ENCODE data around the gene PACC1. TPM values are rescaled to one million over a fixed set of nuclear protein-coding genes. Genes with fewer than 3 reads are reported as not detected.

Gene PACC1
- total and polyA plus RNA-seq, 4 experiments from 2014 or later = 8.8 to 12.3 (median 9.6) TPM

DNA sequence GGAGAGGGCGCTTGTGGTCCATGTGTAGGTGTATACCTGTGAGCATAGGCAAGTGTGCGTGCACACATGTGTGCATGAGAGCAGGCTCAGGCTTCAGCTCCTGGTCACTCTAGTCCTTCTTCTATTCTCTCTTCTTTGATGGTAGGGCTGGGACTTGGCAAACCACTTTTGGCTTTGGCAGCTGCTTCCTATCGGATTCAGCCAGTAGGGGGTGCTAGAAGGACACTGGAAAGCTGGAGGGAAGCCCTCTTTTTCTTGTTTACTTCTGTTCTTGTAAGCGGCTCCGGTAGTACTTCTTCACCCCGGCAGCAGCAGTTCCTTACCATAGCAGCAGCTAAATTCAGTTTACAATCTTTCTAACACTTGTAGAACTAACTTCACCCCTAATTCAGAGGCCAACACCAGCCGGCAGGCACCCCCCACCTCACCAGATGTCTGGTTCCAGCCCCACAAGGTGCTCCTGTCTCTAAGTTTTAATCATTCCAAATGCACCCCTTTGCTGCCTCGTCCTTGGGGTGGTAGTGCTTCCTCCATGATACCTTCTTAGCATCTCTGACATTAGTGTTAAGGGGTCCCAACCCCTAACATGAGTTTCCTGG is 43.2 kb upstream of the PACC1 start:
- ChIA-PET CTCF (ENCODE audit: partially characterized antibody) (interaction anchor here (0.7 to 11.6 kb wide), 30 partner anchors 9 to 781 kb away, joined by 3 to 404 read pairs (median 6); partner anchors contain the start of genes DTL, INTS7, NENF and PACC1), POLR2A (ENCODE audit: partially characterized antibody) (interaction anchor here (1.2 to 1.3 kb wide), 2 partner anchors 422 to 777 kb away, joined by 4 to 6 read pairs; partner anchors contain the start of genes DTL and INTS7)
- peaks cover 0 to 10% (median under 1%) of the 10 kb centered on the region in 4 donors for H3K4me1 Mint-ChIP-seq
- no peaks in the 10 kb centered on the region for H3K27me3 ChIP-seq (ENCODE audit: insufficient read depth, low read length)
- peak overlapping the region in 2 of 7 donors; percentile 12 to 13 for H3K27ac Mint-ChIP-seq
- no peaks in the 10 kb centered on the region for H3K9me3 ChIP-seq (ENCODE audit: control insufficient read depth in 1 of 2, low read length in 2 of 2)
- no peaks in the 10 kb centered on the region for H3K9me3 Mint-ChIP-seq
- intact Hi-C loops (cut with micrococcal nuclease) = loop anchor here (5.0 kb wide), 3 partner anchors 91 to 761 kb away; no protein-coding TSS in a partner anchor
- no peak overlapping the region for H3K27ac ChIP-seq (ENCODE audit: low read depth, low read length)
- peaks cover 3% of the 10 kb centered on the region for H3K4me1 ChIP-seq (ENCODE audit: insufficient read depth, low read length)
- H3K27me3 Mint-ChIP-seq = no peaks in the 10 kb centered on the region
- H3K36me3 ChIP-seq (ENCODE audit: insufficient read depth, low read length) = no peaks in the 10 kb centered on the region
- H3K4me3 ChIP-seq (ENCODE audit: low read length in 2 of 2) = no peak overlapping the region
- H3K36me3 Mint-ChIP-seq = no peaks in the 10 kb centered on the region
- no peak overlapping the region for H3K4me3 Mint-ChIP-seq
- DNase-seq = peak; percentile 38 to 51 (median 38)

DNA sequence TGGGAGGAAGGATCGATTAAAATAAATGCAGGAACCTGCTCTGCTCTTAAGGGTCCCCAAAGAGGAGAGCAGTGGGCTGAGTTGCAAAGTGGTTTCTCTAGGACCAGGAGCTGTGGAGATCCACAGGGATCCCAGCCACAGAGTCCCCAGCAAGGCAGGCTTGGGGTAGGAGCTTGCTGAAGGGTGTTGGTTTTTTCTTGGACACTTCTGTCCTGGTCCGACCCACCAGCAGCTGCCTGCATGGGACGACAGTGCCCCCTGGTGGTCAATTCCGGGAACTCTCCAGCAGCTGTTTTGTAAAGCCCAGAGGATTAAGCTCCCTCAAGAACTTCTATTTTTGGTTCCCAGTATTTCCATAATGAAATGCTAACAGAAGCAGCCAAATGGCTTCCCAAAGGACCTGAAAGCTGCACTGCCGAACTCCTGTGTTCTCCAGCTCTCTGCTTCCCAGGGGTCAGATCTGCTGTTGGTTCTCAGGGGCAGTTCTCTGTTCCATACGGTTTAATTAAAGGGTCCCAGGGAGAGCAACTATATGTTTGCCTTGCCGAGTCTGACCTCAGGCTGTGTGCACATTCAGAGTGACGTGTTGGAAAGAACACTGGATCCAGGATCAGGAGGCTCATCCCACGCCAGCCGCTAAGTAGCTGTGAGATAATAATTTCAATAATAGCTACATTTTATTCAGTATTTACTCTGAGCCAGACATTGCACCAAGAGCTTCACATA is 41.3 kb upstream of the PACC1 start:
- intact Hi-C loops (cut with micrococcal nuclease) = loop anchor here (1.0 to 5.0 kb wide), 9 partner anchors 89 to 776 kb away; partner anchors contain the start of genes DTL and INTS7
- Histone ChIP-seq H3K9me3 (ENCODE audit: control insufficient read depth in 1 of 2, low read length in 2 of 2) (no peaks in the 10 kb centered on the region), H3K27me3 (ENCODE audit: insufficient read depth, low read length) (no peaks in the 10 kb centered on the region), H3K4me1 (ENCODE audit: insufficient read depth, low read length) (peaks cover 3% of the 10 kb centered on the region), H3K27ac (ENCODE audit: low read depth, low read length) (no peak overlapping the region), H3K36me3 (ENCODE audit: insufficient read depth, low read length) (no peaks in the 10 kb centered on the region), H3K4me3 (ENCODE audit: low read length in 2 of 2) (no peak overlapping the region)
- H3K4me3 Mint-ChIP-seq = no peak overlapping the region
- no peak overlapping the region for H3K27ac Mint-ChIP-seq
- no peaks in the 10 kb centered on the region for H3K36me3 Mint-ChIP-seq
- no peaks in the 10 kb centered on the region for H3K9me3 Mint-ChIP-seq
- ChIA-PET CTCF (ENCODE audit: partially characterized antibody) (interaction anchor here (0.6 to 11.6 kb wide), 109 partner anchors 8 to 942 kb away, joined by 3 to 404 read pairs (median 4); partner anchors contain the start of genes DTL, INTS7, NEK2 and NENF), POLR2A (ENCODE audit: partially characterized antibody) (interaction anchor here (1.4 to 2.5 kb wide), 4 partner anchors 23 to 775 kb away, joined by 3 to 10 read pairs (median 6); partner anchors contain the start of gene NENF)
- no peaks in the 10 kb centered on the region for H3K27me3 Mint-ChIP-seq
- peaks cover 0 to 10% (median under 1%) of the 10 kb centered on the region in 4 donors for H3K4me1 Mint-ChIP-seq
- DNase-seq = peak; percentile 65 to 73 (median 69)

DNA sequence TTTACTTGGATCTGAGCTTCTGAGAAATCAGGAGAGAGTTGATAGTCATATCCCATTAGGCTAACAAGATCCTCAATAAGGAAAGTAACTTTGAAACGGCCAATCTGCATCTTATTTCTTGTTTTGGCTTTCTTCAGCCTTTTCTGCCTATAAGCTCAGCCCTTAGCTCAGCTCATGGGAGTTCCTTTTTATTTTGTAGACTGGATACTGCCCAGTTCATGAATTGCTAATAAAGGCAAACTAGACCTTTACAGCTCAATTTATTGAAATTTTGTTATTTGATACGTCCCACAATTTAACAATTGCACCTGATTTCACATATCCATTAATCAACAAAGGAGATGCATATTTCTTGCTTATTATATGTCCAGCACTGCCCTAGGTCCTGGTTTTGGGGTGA is 40.7 kb upstream of the PACC1 start:
- H3K9me3 Mint-ChIP-seq = no peaks in the 10 kb centered on the region
- H3K4me1 Mint-ChIP-seq = peaks cover 0 to 10% (median under 1%) of the 10 kb centered on the region in 4 donors
- H3K4me3 ChIP-seq (ENCODE audit: low read length in 2 of 2) = no peak overlapping the region
- H3K36me3 ChIP-seq (ENCODE audit: insufficient read depth, low read length) = no peaks in the 10 kb centered on the region
- ChIA-PET POLR2A (ENCODE audit: partially characterized antibody) (interaction anchor here (1.4 to 2.5 kb wide), 4 partner anchors 23 to 774 kb away, joined by 3 to 10 read pairs (median 6); partner anchors contain the start of gene NENF), CTCF (ENCODE audit: partially characterized antibody) (interaction anchor here (0.6 to 11.6 kb wide), 87 partner anchors 8 to 941 kb away, joined by 3 to 404 read pairs (median 5); partner anchors contain the start of genes DTL, INTS7, NEK2 and NENF)
- H3K4me1 ChIP-seq (ENCODE audit: insufficient read depth, low read length) = peaks cover 3% of the 10 kb centered on the region
- no peaks in the 10 kb centered on the region for H3K36me3 Mint-ChIP-seq
- intact Hi-C loops (cut with micrococcal nuclease) = loop anchor here (5.0 kb wide), 3 partner anchors 88 to 758 kb away; no protein-coding TSS in a partner anchor
- H3K9me3 ChIP-seq (ENCODE audit: control insufficient read depth in 1 of 2, low read length in 2 of 2) = no peaks in the 10 kb centered on the region
- DNase-seq = no peak
- no peak overlapping the region for H3K4me3 Mint-ChIP-seq
- H3K27me3 ChIP-seq (ENCODE audit: insufficient read depth, low read length) = no peaks in the 10 kb centered on the region
- H3K27ac ChIP-seq (ENCODE audit: low read depth, low read length) = no peak overlapping the region
- H3K27ac Mint-ChIP-seq = no peak overlapping the region
- H3K27me3 Mint-ChIP-seq = no peaks in the 10 kb centered on the region

DNA sequence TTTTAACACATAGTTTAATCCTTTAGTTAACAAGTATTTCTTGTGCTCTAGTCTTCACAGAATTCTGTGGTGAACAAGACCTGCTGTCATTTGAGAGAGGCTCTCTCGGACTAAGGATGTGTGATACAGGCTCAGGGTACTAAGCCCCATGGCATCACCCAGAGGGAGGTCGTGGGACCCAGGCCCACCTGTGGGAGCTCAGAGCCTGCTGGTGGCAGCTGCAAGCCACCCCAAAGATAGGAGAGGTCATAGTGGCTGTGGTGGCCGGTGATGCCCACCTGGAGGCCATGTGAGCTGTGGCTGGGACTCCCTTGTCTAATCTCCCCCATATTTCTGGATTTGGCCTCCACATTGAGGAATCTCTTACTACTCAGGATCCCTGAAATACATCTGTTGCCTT is 40.1 kb upstream of the PACC1 start:
- no peaks in the 10 kb centered on the region for H3K9me3 Mint-ChIP-seq
- peaks cover 0 to 10% (median under 1%) of the 10 kb centered on the region in 4 donors for H3K4me1 Mint-ChIP-seq
- no peak overlapping the region for H3K4me3 Mint-ChIP-seq

DNA sequence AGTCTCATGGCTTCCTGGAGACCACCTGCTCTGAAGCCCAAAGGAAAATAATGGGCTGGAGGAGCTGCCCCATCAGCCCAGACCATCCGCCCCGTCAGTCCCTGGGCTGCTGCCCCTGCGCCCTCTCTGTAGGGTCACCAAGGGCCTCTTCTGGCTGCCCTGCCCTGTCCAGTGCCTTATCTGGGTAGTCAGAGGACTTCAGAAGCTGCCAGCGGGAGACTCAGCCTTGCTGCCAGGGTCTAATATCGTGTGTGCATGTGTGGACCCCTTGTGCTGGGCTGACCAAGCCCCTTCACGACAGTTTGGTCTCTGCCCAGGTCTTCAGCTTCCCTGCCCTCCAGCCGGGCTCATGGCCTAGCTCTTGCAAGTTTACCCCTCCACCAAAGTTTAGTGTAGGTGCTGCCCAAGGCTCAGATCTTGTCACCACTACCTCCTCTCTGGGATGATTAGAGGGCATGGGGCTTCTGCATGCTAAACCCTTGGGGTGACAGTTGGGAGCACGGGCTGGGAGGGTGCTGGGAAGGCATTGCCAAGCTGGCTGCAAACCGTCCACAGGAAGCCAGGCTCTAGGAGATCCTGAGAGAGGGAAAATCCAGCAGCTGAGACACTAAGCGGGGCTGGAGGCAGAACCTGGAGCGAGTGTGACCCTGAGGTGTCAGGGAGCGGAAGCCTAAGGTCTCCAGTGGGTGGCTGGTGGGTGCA is 38.6 kb upstream of the PACC1 start:
- no peak overlapping the region for H3K27ac Mint-ChIP-seq
- H3K9me3 ChIP-seq (ENCODE audit: control insufficient read depth in 1 of 2, low read length in 2 of 2) = no peaks in the 10 kb centered on the region
- POLR2A ChIA-PET (ENCODE audit: partially characterized antibody) = no interaction called here
- H3K27me3 Mint-ChIP-seq = no peaks in the 10 kb centered on the region
- CTCF ChIA-PET (ENCODE audit: partially characterized antibody) = interaction anchor here (0.9 to 11.6 kb wide), 4 partner anchors 12 to 391 kb away, joined by 3 to 404 read pairs (median 120); no protein-coding TSS in a partner anchor
- no peak overlapping the region for H3K4me3 Mint-ChIP-seq
- H3K36me3 ChIP-seq (ENCODE audit: insufficient read depth, low read length) = no peaks in the 10 kb centered on the region
- H3K36me3 Mint-ChIP-seq = no peaks in the 10 kb centered on the region
- H3K4me3 ChIP-seq (ENCODE audit: low read length in 2 of 2) = no peak overlapping the region
- DNase-seq = no peak
- intact Hi-C loops (cut with micrococcal nuclease) = no loop called here
- peaks cover 0 to 5% (median under 1%) of the 10 kb centered on the region in 4 donors for H3K4me1 Mint-ChIP-seq
- no peak overlapping the region for H3K27ac ChIP-seq (ENCODE audit: low read depth, low read length)
- peaks cover 3% of the 10 kb centered on the region for H3K4me1 ChIP-seq (ENCODE audit: insufficient read depth, low read length)
- no peaks in the 10 kb centered on the region for H3K27me3 ChIP-seq (ENCODE audit: insufficient read depth, low read length)
- H3K9me3 Mint-ChIP-seq = no peaks in the 10 kb centered on the region

More for the DNA sequence above, 40.1 kb upstream of the PACC1 start:
- Histone ChIP-seq H3K27ac (ENCODE audit: low read depth, low read length) (no peak overlapping the region), H3K4me3 (ENCODE audit: low read length in 2 of 2) (no peak overlapping the region), H3K36me3 (ENCODE audit: insufficient read depth, low read length) (no peaks in the 10 kb centered on the region), H3K27me3 (ENCODE audit: insufficient read depth, low read length) (no peaks in the 10 kb centered on the region), H3K9me3 (ENCODE audit: control insufficient read depth in 1 of 2, low read length in 2 of 2) (no peaks in the 10 kb centered on the region), H3K4me1 (ENCODE audit: insufficient read depth, low read length) (peaks cover 3% of the 10 kb centered on the region)
- Mint-ChIP-seq H3K27me3 (no peaks in the 10 kb centered on the region), H3K27ac (no peak overlapping the region), H3K36me3 (no peaks in the 10 kb centered on the region)
- ChIA-PET CTCF (ENCODE audit: partially characterized antibody) (interaction anchor here (0.8 to 11.6 kb wide), 21 partner anchors 9 to 779 kb away, joined by 3 to 404 read pairs (median 15); partner anchors contain the start of genes DTL, INTS7, NEK2 and NENF), POLR2A (ENCODE audit: partially characterized antibody) (no interaction called here)
- DNase-seq = no peak
- intact Hi-C loops (cut with micrococcal nuclease) = loop anchor here (5.0 kb wide), 3 partner anchors 87 to 757 kb away; no protein-coding TSS in a partner anchor

DNA sequence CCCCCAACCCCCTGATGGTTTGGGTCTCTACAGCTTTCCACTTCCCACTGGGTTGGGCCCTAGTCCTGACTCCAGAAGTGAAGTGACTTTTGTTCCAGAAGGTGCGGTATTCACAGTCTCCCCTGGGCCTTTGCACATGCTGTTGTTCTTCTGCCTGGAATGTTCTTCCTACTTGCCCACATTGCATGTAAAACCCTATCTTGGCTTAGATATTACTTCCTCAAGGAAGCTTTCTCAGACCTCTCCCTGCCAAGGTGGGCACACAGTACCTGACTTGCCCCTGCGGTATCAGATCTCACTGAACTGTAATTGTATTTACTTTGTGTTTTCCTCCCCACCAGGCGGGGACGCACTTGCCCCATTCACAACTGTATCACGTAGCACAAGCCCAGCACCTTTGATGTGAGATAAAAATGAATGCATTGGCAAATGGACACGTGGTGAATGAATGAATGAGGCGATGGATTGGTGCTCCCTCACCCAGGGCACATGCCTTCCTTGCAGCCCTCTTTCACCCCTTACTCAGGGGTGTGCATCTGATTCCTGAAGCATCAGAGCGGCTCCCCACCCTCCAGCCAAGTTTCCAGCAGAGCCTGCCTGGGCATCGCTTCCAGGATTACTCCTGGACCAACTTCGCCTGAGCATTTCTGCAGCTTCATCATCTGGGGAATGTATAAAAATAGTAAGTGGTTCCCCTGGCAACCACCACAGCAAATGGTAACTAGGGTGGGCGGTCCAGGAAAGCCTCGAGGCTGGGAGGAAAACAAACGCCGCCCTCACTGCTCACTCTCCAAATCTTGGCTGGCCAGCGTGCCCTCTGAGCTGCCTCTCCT is 37.9 kb upstream of the PACC1 start:
- Mint-ChIP-seq H3K4me1 (peaks cover 0 to 1% (median 0%) of the 10 kb centered on the region in 4 donors), H3K4me3 (no peak overlapping the region), H3K36me3 (no peaks in the 10 kb centered on the region), H3K27me3 (no peaks in the 10 kb centered on the region), H3K9me3 (no peaks in the 10 kb centered on the region), H3K27ac (peak overlapping the region in 2 of 7 donors; percentile 22 to 73)
- Histone ChIP-seq H3K27me3 (ENCODE audit: insufficient read depth, low read length) (no peaks in the 10 kb centered on the region), H3K36me3 (ENCODE audit: insufficient read depth, low read length) (no peaks in the 10 kb centered on the region), H3K9me3 (ENCODE audit: control insufficient read depth in 1 of 2, low read length in 2 of 2) (no peaks in the 10 kb centered on the region), H3K4me1 (ENCODE audit: insufficient read depth, low read length) (peaks cover 3% of the 10 kb centered on the region), H3K27ac (ENCODE audit: low read depth, low read length) (no peak overlapping the region), H3K4me3 (ENCODE audit: low read length in 2 of 2) (no peak overlapping the region)
- POLR2A ChIA-PET (ENCODE audit: partially characterized antibody) = no interaction called here
- CTCF ChIA-PET (ENCODE audit: partially characterized antibody) = interaction anchor here (1.0 to 11.6 kb wide), 4 partner anchors 18 to 391 kb away, joined by 3 to 404 read pairs (median 120); no protein-coding TSS in a partner anchor
- no peak for DNase-seq
- intact Hi-C loops (cut with micrococcal nuclease) = no loop called here
